Globus pallidus (tissue), 1 donor: ENCODE data around the gene PRODH.
"Not testable (repeated sequence)": the region's sequence is repeated elsewhere in the genome, so short reads cannot be mapped to it uniquely, and the experiment has no call there.

Experiments
- DNase-seq: peaks from one replicate; pipeline ENCODE4 v3.0.0-alpha.2; 2015; ENCODE audit warnings: low spot score

PRODH gene

GRCh38 chr22:18954303-18954989 lies 18.4 kb upstream of the PRODH start:
- DNase-seq, result peak; percentile 39

GRCh38 chr22:18953128-18953527 lies 17.0 kb upstream of the PRODH start:
- not testable (repeated sequence) for DNase-seq

- no peak for DNase-seq
Observed at GRCh38 chr22:18952022-18952421, 15.9 kb upstream of the PRODH start.

GRCh38 chr22:18950141-18950540 lies 14.0 kb upstream of the PRODH start:
- no peak for DNase-seq

- DNase-seq, result no peak
Observed at GRCh38 chr22:18947905-18948304, 11.8 kb upstream of the PRODH start.

GRCh38 chr22:18947105-18947504 lies 11.0 kb upstream of the PRODH start:
- not testable (repeated sequence) for DNase-seq

- DNase-seq, result not testable (repeated sequence)
Observed at GRCh38 chr22:18938691-18939090, 2.6 kb upstream of the PRODH start.

GRCh38 chr22:18934688-18935087 lies 1.4 kb downstream of the PRODH start:
- not testable (repeated sequence) for DNase-seq

- DNase-seq, result no peak
Observed at GRCh38 chr22:18933914-18934313, 2.2 kb downstream of the PRODH start.

GRCh38 chr22:18931905-18932652 lies 4.0 kb downstream of the PRODH start:
- DNase-seq, result no peak

GRCh38 chr22:18929459-18929858 lies 6.6 kb downstream of the PRODH start:
- no peak for DNase-seq

GRCh38 chr22:18927573-18927972 lies 8.5 kb downstream of the PRODH start:
- no peak for DNase-seq

- no peak for DNase-seq
Observed at GRCh38 chr22:18927020-18927419, 9.1 kb downstream of the PRODH start.

GRCh38 chr22:18925368-18926064 lies 10.6 kb downstream of the PRODH start:
- DNase-seq, result no peak

GRCh38 chr22:18920257-18920902 lies 15.7 kb downstream of the PRODH start:
- not testable (repeated sequence) for DNase-seq

- not testable (repeated sequence) for DNase-seq
Observed at GRCh38 chr22:18917818-18918217, 18.3 kb downstream of the PRODH start.

- not testable (repeated sequence) for DNase-seq
Observed at GRCh38 chr22:18915550-18915949, 20.5 kb downstream of the PRODH start.

- not testable (repeated sequence) for DNase-seq
Observed at GRCh38 chr22:18914558-18914957, 21.5 kb downstream of the PRODH start.

- not testable (repeated sequence) for DNase-seq
Observed at GRCh38 chr22:18912264-18912946, 23.7 kb downstream of the PRODH start.

- DNase-seq, result not testable (repeated sequence)
Observed at GRCh38 chr22:18911535-18911934, 24.6 kb downstream of the PRODH start.

GRCh38 chr22:18909556-18909955 lies 26.5 kb downstream of the PRODH start:
- DNase-seq, result no peak

- no peak for DNase-seq
Observed at GRCh38 chr22:18906896-18907295, 29.2 kb downstream of the PRODH start.
